Thyroid gland (tissue), 4 donors: ENCODE data around the gene ROCK2.

ENCODE experiments used
- POLR2A ChIP-seq, 2 donors: fragments of 450-650 bp; IDR thresholded peaks; one replicate each; pipeline ENCODE4 v1.6.1; 2017; ENCODE audit warnings: antibody characterized with exemption in 2 of 2, mild to moderate bottlenecking in 2 of 2, moderate library complexity in 1 of 2
- TF ChIP-seq, protein P1 (sequence below), 6 experiments: fragments of 200-600 bp in 3 of 6; fragments of 450-650 bp in 3 of 6; sonication (generic) in 3 of 6; IDR thresholded peaks; one replicate each; pipeline ENCODE4 v1.5.1; 2016 to 2019; ENCODE audit warnings: antibody characterized with exemption in 6 of 6, mild to moderate bottlenecking in 2 of 6, inconsistent platforms in 1 of 6, moderate library complexity in 1 of 6

DNA sequence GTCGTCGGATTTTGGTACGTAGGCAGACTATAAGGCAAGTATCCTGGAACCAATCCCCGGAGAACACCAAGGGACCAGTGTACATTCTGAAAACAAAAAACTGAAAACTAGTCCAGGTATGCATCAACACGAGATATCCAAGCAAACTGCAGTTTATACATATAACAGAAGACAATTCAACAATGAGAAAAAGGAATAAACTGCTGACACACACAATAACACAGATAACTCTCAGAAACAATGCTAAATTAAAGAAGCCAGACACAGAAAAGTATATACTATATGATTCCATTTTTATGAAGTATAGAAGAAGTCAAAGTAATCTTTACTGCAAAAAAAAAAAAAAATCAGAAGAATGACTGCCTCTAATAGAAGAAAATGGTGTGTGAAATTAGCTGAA lies 5.9 kb downstream of the ROCK2 start:
- TF ChIP-seq POLR2A (IDR thresholded peaks at IDR 0.05): no peak
- TF ChIP-seq, protein P1, sequence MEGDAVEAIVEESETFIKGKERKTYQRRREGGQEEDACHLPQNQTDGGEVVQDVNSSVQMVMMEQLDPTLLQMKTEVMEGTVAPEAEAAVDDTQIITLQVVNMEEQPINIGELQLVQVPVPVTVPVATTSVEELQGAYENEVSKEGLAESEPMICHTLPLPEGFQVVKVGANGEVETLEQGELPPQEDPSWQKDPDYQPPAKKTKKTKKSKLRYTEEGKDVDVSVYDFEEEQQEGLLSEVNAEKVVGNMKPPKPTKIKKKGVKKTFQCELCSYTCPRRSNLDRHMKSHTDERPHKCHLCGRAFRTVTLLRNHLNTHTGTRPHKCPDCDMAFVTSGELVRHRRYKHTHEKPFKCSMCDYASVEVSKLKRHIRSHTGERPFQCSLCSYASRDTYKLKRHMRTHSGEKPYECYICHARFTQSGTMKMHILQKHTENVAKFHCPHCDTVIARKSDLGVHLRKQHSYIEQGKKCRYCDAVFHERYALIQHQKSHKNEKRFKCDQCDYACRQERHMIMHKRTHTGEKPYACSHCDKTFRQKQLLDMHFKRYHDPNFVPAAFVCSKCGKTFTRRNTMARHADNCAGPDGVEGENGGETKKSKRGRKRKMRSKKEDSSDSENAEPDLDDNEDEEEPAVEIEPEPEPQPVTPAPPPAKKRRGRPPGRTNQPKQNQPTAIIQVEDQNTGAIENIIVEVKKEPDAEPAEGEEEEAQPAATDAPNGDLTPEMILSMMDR (IDR thresholded peaks at IDR 0.05): no peak
